Liver (tissue), 9 donors: ENCODE results near the gene PLA2G15. TPM values are rescaled to one million over a fixed set of nuclear protein-coding genes. Genes with fewer than 3 reads are reported as not detected.

Source experiments
- DNase-seq: peaks from one replicate; pipeline ENCODE4 v3.0.0-alpha.2; 2017; ENCODE audit warnings: low spot score
- H3K27ac ChIP-seq, 2 donors: one replicate each; pipeline ENCODE4 v1.7.0; 2013; ENCODE audit warnings: inconsistent platforms in 2 of 2, low read length in 2 of 2, control low read depth in 1 of 2, low read depth in 1 of 2, mild to moderate bottlenecking in 1 of 2
- H3K27me3 ChIP-seq, 4 donors: one replicate each; pipeline versions ENCODE4 v1.6.1 to v1.7.0; 2013; ENCODE audit warnings: low read length in 3 of 4, inconsistent platforms in 1 of 4, mild to moderate bottlenecking in 1 of 4, moderate library complexity in 1 of 4; ENCODE audit not compliant: control insufficient read depth in 4 of 4, insufficient read depth in 4 of 4
- H3K36me3 ChIP-seq, 4 donors: one replicate each; pipeline versions ENCODE4 v1.6.1 to v1.7.0; 2013; ENCODE audit warnings: low read length in 3 of 4, mild to moderate bottlenecking in 3 of 4, low read depth in 1 of 4, moderate library complexity in 1 of 4; ENCODE audit not compliant: control insufficient read depth in 4 of 4, insufficient read depth in 3 of 4
- H3K4me1 ChIP-seq, 4 donors: one replicate each; pipeline versions ENCODE4 v1.6.1 to v1.7.0; 2013; ENCODE audit warnings: low read length in 3 of 4, mild to moderate bottlenecking in 3 of 4, moderate library complexity in 1 of 4; ENCODE audit not compliant: control insufficient read depth in 4 of 4, insufficient read depth in 4 of 4
- H3K4me3 ChIP-seq, 3 donors: one replicate each; pipeline versions ENCODE4 v1.6.1 to v1.7.0; 2013; ENCODE audit warnings: low read length in 3 of 3, control low read depth in 1 of 3, low read depth in 1 of 3, mild to moderate bottlenecking in 1 of 3
- H3K9ac ChIP-seq, 2 donors: one replicate each; pipeline ENCODE4 v1.7.0; 2013; ENCODE audit warnings: low read length in 2 of 2, mild to moderate bottlenecking in 2 of 2, moderate library complexity in 2 of 2, control low read depth in 1 of 2, low read depth in 1 of 2
- H3K9me3 ChIP-seq, 4 donors: one replicate each; pipeline versions ENCODE4 v1.6.1 to v1.7.0; 2013; ENCODE audit warnings: low read length in 3 of 4; ENCODE audit not compliant: control insufficient read depth in 4 of 4
- ATF3 ChIP-seq: IDR thresholded peaks from 2 replicates; pipeline ENCODE4 v1.6.1; 2016; ENCODE audit warnings: antibody characterized with exemption
- EGR1 ChIP-seq, 2 donors: IDR thresholded peaks; 2 replicates each; pipeline ENCODE4 v1.6.1; 2016 to 2018; ENCODE audit warnings: antibody characterized with exemption in 2 of 2, low read depth in 2 of 2
- FOXA1 ChIP-seq: IDR thresholded peaks from 2 replicates; pipeline ENCODE4 v1.6.1; 2016; ENCODE audit warnings: antibody characterized with exemption
- FOXA2 ChIP-seq: IDR thresholded peaks from 2 replicates; pipeline ENCODE4 v1.6.1; 2016; ENCODE audit warnings: antibody characterized with exemption
- GABPA ChIP-seq, 2 donors: IDR thresholded peaks in 1 of 2; conservative IDR thresholded peaks in 1 of 2; 2 replicates each; pipeline ENCODE4 v1.6.1; 2016; ENCODE audit warnings: antibody characterized with exemption in 2 of 2, mild to moderate bottlenecking in 1 of 2, moderate library complexity in 1 of 2
- HNF4A ChIP-seq, 2 donors: conservative IDR thresholded peaks; 2 replicates each; pipeline ENCODE4 v1.6.1; 2016; ENCODE audit warnings: antibody characterized with exemption in 2 of 2, mild to moderate bottlenecking in 2 of 2
- HNF4G ChIP-seq: IDR thresholded peaks from 2 replicates; pipeline ENCODE4 v1.6.1; 2016; ENCODE audit warnings: antibody characterized with exemption
- JUND ChIP-seq, 2 donors: IDR thresholded peaks; 2 replicates each; pipeline ENCODE4 v1.6.1; 2016; ENCODE audit warnings: antibody characterized with exemption in 2 of 2
- NR2F2 ChIP-seq: IDR thresholded peaks from 2 replicates; pipeline ENCODE4 v1.6.1; 2016; ENCODE audit warnings: antibody characterized with exemption
- RAD21 ChIP-seq, 2 donors: IDR thresholded peaks; 2 replicates each; pipeline ENCODE4 v1.6.1; 2016; ENCODE audit warnings: antibody characterized with exemption in 2 of 2, mild to moderate bottlenecking in 2 of 2
- REST ChIP-seq: IDR thresholded peaks from 2 replicates; pipeline ENCODE4 v1.6.1; 2016; ENCODE audit warnings: antibody characterized with exemption, mild to moderate bottlenecking
- RXRA ChIP-seq, 2 donors: IDR thresholded peaks; 2 replicates each; pipeline ENCODE4 v1.6.1; 2017 to 2018; ENCODE audit warnings: antibody characterized with exemption in 2 of 2, mild to moderate bottlenecking in 1 of 2
- SP1 ChIP-seq: IDR thresholded peaks from 2 replicates; pipeline ENCODE4 v1.6.1; 2018; ENCODE audit warnings: antibody characterized with exemption, mild to moderate bottlenecking
- TAF1 ChIP-seq: conservative IDR thresholded peaks from 2 replicates; pipeline ENCODE4 v1.6.1; 2016; ENCODE audit warnings: antibody characterized with exemption, mild to moderate bottlenecking
- YY1 ChIP-seq: IDR thresholded peaks from 2 replicates; pipeline ENCODE4 v1.6.1; 2016; ENCODE audit warnings: antibody characterized with exemption, mild to moderate bottlenecking
- WGBS: extraction: QIAGEN DNeasy Blood & Tissue Kit; methylation state at CpG from one replicate; pipeline ENCODE4 v1.1.7; 2013; 5-methylcytosine and 5-hydroxymethylcytosine counted together
- polyA plus RNA-seq, 2 donors: library from polyadenylated mRNA; stranded (reverse) in 1 of 2; unstranded in 1 of 2; fragments of 200-250 nt in 1 of 2; fragments of >200 nt in 1 of 2; fragmentation: Nextera tagmentation in 1 of 2; extraction: Ambion mirVana in 1 of 2; gene quantifications; one replicate each; pipeline versions ENCODE4 v1.2.1 to v1.2.3, GENCODE V29; 2013 to 2015
- total RNA-seq, 2 donors: library from RNA; depleted of rRNA; stranded (reverse); fragments of >200 nt; gene quantifications; one replicate each; pipeline ENCODE4 v1.2.3, GENCODE V29; 2014
- TF ChIP-seq, protein P1 (sequence below): IDR thresholded peaks from 2 replicates; pipeline ENCODE4 v1.6.1; 2016; ENCODE audit warnings: antibody characterized with exemption
- TF ChIP-seq, protein P2 (sequence below): fragments of 150-350 bp; IDR thresholded peaks from 2 replicates; pipeline ENCODE4 v1.5.1; 2017; ENCODE audit warnings: improper control_type of control experiment, low read depth, low read length; ENCODE audit not compliant: missing input control
- TF ChIP-seq, protein P3 (sequence below): IDR thresholded peaks from 2 replicates; pipeline ENCODE4 v1.6.1; 2016; ENCODE audit warnings: antibody characterized with exemption
- donor health status: healthy.
- donor health status: healthy.
- donor health status: healthy.
- donor health status: healthy.
- donor health status: healthy.

The PLA2G15 gene
- total and polyA plus RNA-seq, 4 donors, result 4.5 to 19.8 (median 15.1) TPM

DNA sequence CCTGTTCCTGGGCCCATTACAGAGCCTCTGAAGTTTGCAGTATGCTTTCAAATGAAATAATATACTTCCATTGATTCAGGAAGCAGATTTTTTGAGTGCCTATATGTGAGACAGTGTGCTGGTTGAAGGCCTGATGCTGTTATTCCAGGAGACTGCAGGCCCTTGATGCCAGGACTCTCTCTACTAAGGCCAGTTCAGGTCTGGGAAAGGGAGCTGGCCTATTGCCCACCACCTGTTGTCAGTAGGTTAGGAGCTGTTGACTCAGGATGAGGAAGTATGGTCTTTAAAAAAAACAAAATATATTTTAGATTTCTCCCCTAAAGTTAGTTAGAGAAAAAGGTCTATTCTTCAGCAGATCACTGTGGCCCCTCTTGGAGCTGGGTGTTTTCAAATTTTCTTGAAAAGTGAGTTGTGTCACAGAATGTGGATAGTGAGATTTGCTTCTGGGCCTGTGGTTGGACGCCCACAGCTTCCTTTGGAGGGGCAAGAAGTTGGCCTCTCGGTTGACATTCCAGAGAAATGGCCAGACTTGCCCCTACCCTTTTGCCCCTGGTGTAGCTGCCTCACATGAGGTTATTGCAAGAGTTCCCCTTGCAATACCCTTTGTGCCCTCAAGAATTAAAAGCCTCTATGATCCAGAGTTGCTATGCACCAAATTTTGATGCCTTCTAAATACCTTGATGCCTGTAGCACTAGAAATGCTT lies 17.2 kb upstream of the PLA2G15 start:
- no peak overlapping the region for H3K9ac ChIP-seq
- peaks cover 15 to 57% (median 46%) of the 10 kb centered on the region in 4 donors for H3K4me1 ChIP-seq
- H3K36me3 ChIP-seq, result peaks cover 9 to 38% (median 19%) of the 10 kb centered on the region in 4 donors
- no peak overlapping the region for H3K4me3 ChIP-seq
- H3K9me3 ChIP-seq, result no peaks in the 10 kb centered on the region
- TF ChIP-seq FOXA1 (peak; percentile 29), FOXA2 (peak; percentile 14)
- TF ChIP-seq, protein P1, sequence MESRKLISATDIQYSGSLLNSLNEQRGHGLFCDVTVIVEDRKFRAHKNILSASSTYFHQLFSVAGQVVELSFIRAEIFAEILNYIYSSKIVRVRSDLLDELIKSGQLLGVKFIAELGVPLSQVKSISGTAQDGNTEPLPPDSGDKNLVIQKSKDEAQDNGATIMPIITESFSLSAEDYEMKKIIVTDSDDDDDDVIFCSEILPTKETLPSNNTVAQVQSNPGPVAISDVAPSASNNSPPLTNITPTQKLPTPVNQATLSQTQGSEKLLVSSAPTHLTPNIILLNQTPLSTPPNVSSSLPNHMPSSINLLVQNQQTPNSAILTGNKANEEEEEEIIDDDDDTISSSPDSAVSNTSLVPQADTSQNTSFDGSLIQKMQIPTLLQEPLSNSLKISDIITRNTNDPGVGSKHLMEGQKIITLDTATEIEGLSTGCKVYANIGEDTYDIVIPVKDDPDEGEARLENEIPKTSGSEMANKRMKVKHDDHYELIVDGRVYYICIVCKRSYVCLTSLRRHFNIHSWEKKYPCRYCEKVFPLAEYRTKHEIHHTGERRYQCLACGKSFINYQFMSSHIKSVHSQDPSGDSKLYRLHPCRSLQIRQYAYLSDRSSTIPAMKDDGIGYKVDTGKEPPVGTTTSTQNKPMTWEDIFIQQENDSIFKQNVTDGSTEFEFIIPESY, result no peak
- WGBS, result 77% methylated on average over 2 of the region's 2 CpGs
- no peaks in the 10 kb centered on the region for H3K27me3 ChIP-seq
- DNase-seq, result no peak
- peak overlapping the region; percentile 28 to 51 for H3K27ac ChIP-seq

DNA sequence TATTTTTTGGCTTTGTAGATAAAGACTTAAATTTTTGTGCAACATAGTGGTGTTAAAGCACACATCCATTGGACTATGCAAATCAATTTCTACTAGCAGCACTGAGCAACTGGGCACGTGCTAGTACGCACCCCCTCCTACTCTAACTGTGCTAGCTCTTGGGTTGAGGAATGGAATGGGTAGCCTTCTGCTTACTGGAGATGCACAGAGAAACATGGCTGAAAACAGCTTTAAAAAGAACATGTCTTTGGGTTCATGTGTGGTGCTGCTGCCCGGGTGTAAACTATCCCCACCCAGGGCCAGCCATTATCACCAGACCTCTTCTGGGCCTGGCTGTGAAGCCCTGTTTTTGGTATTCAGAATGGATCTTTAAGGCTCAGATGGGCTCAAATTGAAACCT lies 16.5 kb upstream of the PLA2G15 start:
- Histone ChIP-seq H3K9me3 (no peaks in the 10 kb centered on the region), H3K9ac (no peak overlapping the region), H3K27me3 (no peaks in the 10 kb centered on the region), H3K36me3 (peaks cover 9 to 38% (median 20%) of the 10 kb centered on the region in 4 donors), H3K4me3 (no peak overlapping the region), H3K4me1 (peaks cover 17 to 63% (median 52%) of the 10 kb centered on the region in 4 donors), H3K27ac (no peak overlapping the region)
- TF ChIP-seq YY1 (no peak), RAD21 (IDR thresholded peaks at IDR 0.05) (no peak), HNF4G (no peak), HNF4A (conservative IDR thresholded peaks at IDR 0.05) (no peak), ATF3 (no peak), TAF1 (no peak), FOXA1 (no peak), REST (no peak), RXRA (IDR thresholded peaks at IDR 0.05) (no peak), FOXA2 (no peak), NR2F2 (no peak), EGR1 (IDR thresholded peaks at IDR 0.05; ENCODE audit: low read depth in 2 of 2) (no peak), GABPA (IDR thresholded peaks at IDR 0.05 in 1 of 2, conservative IDR thresholded peaks at IDR 0.05 in 1 of 2) (no peak), SP1 (no peak), JUND (IDR thresholded peaks at IDR 0.05) (no peak)
- TF ChIP-seq, protein P1, result no peak
- TF ChIP-seq, protein P2, sequence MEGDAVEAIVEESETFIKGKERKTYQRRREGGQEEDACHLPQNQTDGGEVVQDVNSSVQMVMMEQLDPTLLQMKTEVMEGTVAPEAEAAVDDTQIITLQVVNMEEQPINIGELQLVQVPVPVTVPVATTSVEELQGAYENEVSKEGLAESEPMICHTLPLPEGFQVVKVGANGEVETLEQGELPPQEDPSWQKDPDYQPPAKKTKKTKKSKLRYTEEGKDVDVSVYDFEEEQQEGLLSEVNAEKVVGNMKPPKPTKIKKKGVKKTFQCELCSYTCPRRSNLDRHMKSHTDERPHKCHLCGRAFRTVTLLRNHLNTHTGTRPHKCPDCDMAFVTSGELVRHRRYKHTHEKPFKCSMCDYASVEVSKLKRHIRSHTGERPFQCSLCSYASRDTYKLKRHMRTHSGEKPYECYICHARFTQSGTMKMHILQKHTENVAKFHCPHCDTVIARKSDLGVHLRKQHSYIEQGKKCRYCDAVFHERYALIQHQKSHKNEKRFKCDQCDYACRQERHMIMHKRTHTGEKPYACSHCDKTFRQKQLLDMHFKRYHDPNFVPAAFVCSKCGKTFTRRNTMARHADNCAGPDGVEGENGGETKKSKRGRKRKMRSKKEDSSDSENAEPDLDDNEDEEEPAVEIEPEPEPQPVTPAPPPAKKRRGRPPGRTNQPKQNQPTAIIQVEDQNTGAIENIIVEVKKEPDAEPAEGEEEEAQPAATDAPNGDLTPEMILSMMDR, result no peak
- TF ChIP-seq, protein P3, sequence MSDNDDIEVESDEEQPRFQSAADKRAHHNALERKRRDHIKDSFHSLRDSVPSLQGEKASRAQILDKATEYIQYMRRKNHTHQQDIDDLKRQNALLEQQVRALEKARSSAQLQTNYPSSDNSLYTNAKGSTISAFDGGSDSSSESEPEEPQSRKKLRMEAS, result no peak
- WGBS, result 66% methylated on average over 3 of the region's 3 CpGs
- no peak for DNase-seq
